B cell (primary cell): ENCODE measurements around the gene LRCH3. TPM values are rescaled to one million over a fixed set of nuclear protein-coding genes. Genes with fewer than 3 reads are reported as not detected.

ENCODE experiments used
- ATAC-seq: fragments of 200-7000 bp; cut with Tn5 transposase; one replicate; pipeline ENCODE4 v1.10.0; 2021; ENCODE audit warnings: low read depth, mild to moderate bottlenecking, moderate number of reproducible peaks, moderate library complexity
- CTCF ChIA-PET: fragments of 350-600 bp; sonication (Branson Sonifier 250); formaldehyde crosslinking; loops from one replicate; lab custom pipeline; 2021; ENCODE audit warnings: antibody characterized with exemption, inconsistent platforms; lab: Charles Lee
- POLR2A ChIA-PET: fragments of 350-600 bp; sonication (Branson Sonifier 250); formaldehyde crosslinking; loops from one replicate; lab custom pipeline; 2021; ENCODE audit warnings: antibody characterized with exemption; lab: Charles Lee
- DNase-seq: peaks from one replicate; pipeline ENCODE4 v3.0.0; 2013
- H2AFZ ChIP-seq: 2 replicates; pipeline ENCODE4 v1.6.1; 2012; ENCODE audit warnings: mild to moderate bottlenecking, low read depth, low read length; ENCODE audit not compliant: insufficient read depth, poor library complexity, severe bottlenecking
- H3K27ac ChIP-seq, 2 donors: 1 replicate in 1 of 2; 2 replicates in 1 of 2; pipeline ENCODE4 v1.5.1; 2012 to 2013; ENCODE audit warnings: low read length in 2 of 2, mild to moderate bottlenecking in 2 of 2, moderate library complexity in 1 of 2
- H3K27me3 ChIP-seq, 4 experiments: fragments of 200-600 bp in 1 of 4; sonication (generic) in 1 of 4; replicated peaks in 1 of 4; 1 replicate in 2 of 4; 2 replicates in 2 of 4; pipeline versions ENCODE4 v1.6.1 to v1.7.0; 2013 to 2016; ENCODE audit warnings: low read length in 3 of 4, mild to moderate bottlenecking in 2 of 4, mixed read lengths in 1 of 4, moderate library complexity in 1 of 4; ENCODE audit not compliant: insufficient read depth in 4 of 4, control insufficient read depth in 3 of 4; ENCODE audit errors: control extremely low read depth in 1 of 4
- H3K36me3 ChIP-seq, 2 experiments: replicated peaks in 1 of 2; 1 replicate in 1 of 2; 2 replicates in 1 of 2; pipeline versions ENCODE4 v1.6.1 to v1.7.1; 2013; ENCODE audit warnings: low read length in 1 of 2; ENCODE audit not compliant: insufficient read depth in 2 of 2, control insufficient read depth in 1 of 2; ENCODE audit errors: control extremely low read depth in 1 of 2, extremely low read depth in 1 of 2
- H3K4me1 ChIP-seq, 2 donors: fragments of 200-600 bp in 1 of 2; sonication (generic) in 1 of 2; 1 replicate in 1 of 2; 2 replicates in 1 of 2; pipeline versions ENCODE4 v1.5.1 to v1.6.1; 2013 to 2017; ENCODE audit warnings: low read length in 2 of 2; ENCODE audit not compliant: control insufficient read depth in 2 of 2, insufficient read depth in 2 of 2
- H3K4me2 ChIP-seq: replicated peaks from 2 replicates; pipeline ENCODE3; 2012; ENCODE audit warnings: mild to moderate bottlenecking, low read depth, low read length; ENCODE audit not compliant: poor library complexity, severe bottlenecking
- H3K4me3 ChIP-seq, 5 experiments: fragments of 200-600 bp in 1 of 5; sonication (generic) in 1 of 5; 1 replicate in 3 of 5; 2 replicates in 2 of 5; pipeline versions ENCODE4 v1.5.1 to v1.7.0; 2011 to 2016; ENCODE audit warnings: low read length in 4 of 5, mild to moderate bottlenecking in 4 of 5, low read depth in 2 of 5, control low read depth in 1 of 5, moderate library complexity in 1 of 5; ENCODE audit not compliant: insufficient read depth in 1 of 5; ENCODE audit errors: control extremely low read depth in 1 of 5, extremely low read depth in 1 of 5
- H3K79me2 ChIP-seq: fragments of 200-600 bp; sonication (generic); one replicate; pipeline ENCODE4 v1.6.0; 2016; ENCODE audit warnings: low read length; ENCODE audit not compliant: control insufficient read depth, insufficient read depth
- H3K9ac ChIP-seq: fragments of 200-600 bp; sonication (generic); 2 replicates; pipeline ENCODE4 v1.6.1; 2017; ENCODE audit warnings: mild to moderate bottlenecking, low read length, moderate library complexity
- H3K9me3 ChIP-seq, 3 donors: one replicate each; pipeline versions ENCODE4 v1.6.1 to v1.7.1; 2013; ENCODE audit warnings: low read length in 2 of 3; ENCODE audit not compliant: control insufficient read depth in 2 of 3, insufficient read depth in 1 of 3; ENCODE audit errors: control extremely low read depth in 1 of 3
- H4K20me1 ChIP-seq: 2 replicates; pipeline ENCODE4 v1.6.0; 2012; ENCODE audit warnings: mild to moderate bottlenecking, low read length; ENCODE audit not compliant: insufficient read depth, control insufficient read depth, poor library complexity, severe bottlenecking
- H3K27ac Mint-ChIP-seq: one replicate; pipeline ENCODE4 v1.8.0; 2021; ENCODE audit warnings: mixed read lengths
- H3K27me3 Mint-ChIP-seq: one replicate; pipeline ENCODE4 v1.8.0; 2021; ENCODE audit warnings: mixed read lengths
- H3K4me1 Mint-ChIP-seq: one replicate; pipeline ENCODE4 v1.8.0; 2021; ENCODE audit warnings: mixed read lengths
- H3K4me3 Mint-ChIP-seq: one replicate; pipeline ENCODE4 v1.8.0; 2021; ENCODE audit warnings: mixed read lengths
- H3K9me3 Mint-ChIP-seq: one replicate; pipeline ENCODE4 v1.8.0; 2022; ENCODE audit warnings: mixed read lengths; ENCODE audit not compliant: insufficient read depth
- CTCF ChIP-seq: fragments of 200-600 bp; IDR thresholded peaks from one replicate; pipeline ENCODE4 v1.8.0; 2022; ENCODE audit warnings: antibody characterized with exemption, mild to moderate bottlenecking
- EZH2 ChIP-seq: IDR thresholded peaks from 2 replicates; pipeline ENCODE4 v1.6.1; 2012; ENCODE audit warnings: borderline replicate concordance, low read depth, mild to moderate bottlenecking, moderate library complexity, low read length; ENCODE audit not compliant: insufficient read depth, poor library complexity, severe bottlenecking
- WGBS: methylation state at CpG from one replicate; pipeline ENCODE4 v1.1.5; 2013; ENCODE audit warnings: missing lambda C conversion rate; ENCODE audit not compliant: insufficient coverage; 5-methylcytosine and 5-hydroxymethylcytosine counted together
- intact Hi-C: fragments of 100-400 bp; cut with micrococcal nuclease; formaldehyde crosslinking; loops from one replicate; pipeline ENCODE4 v1.10.0; 2022
- polyA plus RNA-seq: library from polyadenylated mRNA; depleted of rRNA; stranded (reverse); fragments of >200 nt; gene quantifications from 2 replicates; pipeline ENCODE4 v1.2.3, GENCODE V29; 2012
- total RNA-seq, 2 donors: library from RNA; stranded (reverse); fragments of 120-200 nt in 1 of 2; gene quantifications; 1 replicate in 1 of 2; 2 replicates in 1 of 2; pipeline versions ENCODE4 v1.2.3 to v1.2.4, GENCODE V29; 2013 to 2022

Gene LRCH3
- total and polyA plus RNA-seq, 2 donors (not counting 1 experiment from before 2014, with no cell fraction given): 30.1 to 136 TPM

GRCh38 chr3:197746209-197746608 lies 44.8 kb upstream of the LRCH3 start:
- Histone ChIP-seq H3K4me1 (peaks cover 10 to 15% of the 10 kb centered on the region in 2 donors), H3K9ac (no peak overlapping the region), H3K79me2 (peaks cover 6% of the 10 kb centered on the region), H3K9me3 (peaks cover 0 to 1% (median 0%) of the 10 kb centered on the region in 3 donors), H3K27ac (no peak overlapping the region), H3K36me3 (no peaks in the 10 kb centered on the region), H2AFZ (no peak overlapping the region), H3K4me2 (no peak overlapping the region), H3K4me3 (no peak overlapping the region), H4K20me1 (peaks cover 1% of the 10 kb centered on the region), H3K27me3 (no peaks in the 10 kb centered on the region)
- Mint-ChIP-seq H3K9me3 (no peaks in the 10 kb centered on the region), H3K27ac (no peak overlapping the region), H3K27me3 (no peaks in the 10 kb centered on the region), H3K4me3 (no peak overlapping the region), H3K4me1 (peaks cover 21% of the 10 kb centered on the region)
- ChIA-PET POLR2A (no interaction called here), CTCF (interaction anchor here (0.8 to 1.0 kb wide), 2 partner anchors 8 to 31 kb away, joined by 3 read pairs; no protein-coding TSS in a partner anchor)
- DNase-seq (no peak), ATAC-seq (no peak)
- TF ChIP-seq EZH2: no peak
- no peak for TF ChIP-seq CTCF
- intact Hi-C loops: no loop called here
- WGBS: no CpG with 5 or more reads among the region's 3 CpGs

GRCh38 chr3:197746801-197747237 lies 44.2 kb upstream of the LRCH3 start:
- no peak for TF ChIP-seq EZH2
- no peak for TF ChIP-seq CTCF
- no peak overlapping the region for H3K4me3 Mint-ChIP-seq
- DNase-seq: no peak
- no peak overlapping the region for H3K9ac ChIP-seq
- peaks cover 13 to 21% of the 10 kb centered on the region in 2 donors for H3K4me1 ChIP-seq
- H3K9me3 Mint-ChIP-seq: no peaks in the 10 kb centered on the region
- POLR2A ChIA-PET: no interaction called here
- H3K4me3 ChIP-seq: no peak overlapping the region
- WGBS: no CpG with 5 or more reads among the region's 4 CpGs
- H3K27ac Mint-ChIP-seq: no peak overlapping the region
- CTCF ChIA-PET: interaction anchor here (0.8 to 1.0 kb wide), 2 partner anchors 9 to 31 kb away, joined by 3 read pairs; no protein-coding TSS in a partner anchor
- no peaks in the 10 kb centered on the region for H3K27me3 ChIP-seq
- H4K20me1 ChIP-seq: peaks cover 8% of the 10 kb centered on the region
- H3K27ac ChIP-seq: no peak overlapping the region
- H3K79me2 ChIP-seq: peaks cover 12% of the 10 kb centered on the region
- H3K27me3 Mint-ChIP-seq: no peaks in the 10 kb centered on the region
- ATAC-seq: no peak
- no peak overlapping the region for H3K4me2 ChIP-seq
- H2AFZ ChIP-seq: no peak overlapping the region
- peaks cover 0 to 1% (median 0%) of the 10 kb centered on the region in 3 donors for H3K9me3 ChIP-seq
- peaks cover 26% of the 10 kb centered on the region for H3K4me1 Mint-ChIP-seq
- intact Hi-C loops: no loop called here
- no peaks in the 10 kb centered on the region for H3K36me3 ChIP-seq
